NCI-H345 treated with DMSO at 0.1 percent for 48 hours (cell line): Measurements from ENCODE around the gene EPHB2.
"Not testable (repeated sequence)": the region's sequence is repeated elsewhere in the genome, so short reads cannot be mapped to it uniquely, and the experiment has no call there.

Experiments used
- DNase-seq: peaks from one replicate; lab custom pipeline; 2025; ENCODE audit not compliant: unreplicated experiment; lab: John Stamatoyannopoulos, UW

Gene EPHB2

GRCh38 chr1:22831729-22832413 is 121.2 kb downstream of the EPHB2 start:
- DNase-seq = no peak

GRCh38 chr1:22832414-22832786 is 121.8 kb downstream of the EPHB2 start:
- no peak for DNase-seq

- no peak for DNase-seq
Observed at GRCh38 chr1:22833699-22834098, 123.1 kb downstream of the EPHB2 start.

GRCh38 chr1:22834420-22834819 is 123.8 kb downstream of the EPHB2 start:
- not testable (repeated sequence) for DNase-seq

- DNase-seq = no peak
Observed at GRCh38 chr1:22835636-22836319, 125.1 kb downstream of the EPHB2 start.

- no peak for DNase-seq
Observed at GRCh38 chr1:22836850-22837249, 126.2 kb downstream of the EPHB2 start.

GRCh38 chr1:22837332-22837731 is 126.7 kb downstream of the EPHB2 start:
- DNase-seq = no peak

GRCh38 chr1:22838965-22839364 is 128.3 kb downstream of the EPHB2 start:
- DNase-seq = no peak

GRCh38 chr1:22839806-22840205 is 129.2 kb downstream of the EPHB2 start:
- no peak for DNase-seq

GRCh38 chr1:22841142-22841541 is 130.5 kb downstream of the EPHB2 start:
- DNase-seq = no peak

GRCh38 chr1:22841860-22842281 is 131.2 kb downstream of the EPHB2 start:
- no peak for DNase-seq

- not testable (repeated sequence) for DNase-seq
Observed at GRCh38 chr1:22843441-22844183, 133.0 kb downstream of the EPHB2 start.

- no peak for DNase-seq
Observed at GRCh38 chr1:22844621-22845020, 134.0 kb downstream of the EPHB2 start.

GRCh38 chr1:22845398-22845935 is 134.8 kb downstream of the EPHB2 start:
- DNase-seq = no peak

- DNase-seq = no peak
Observed at GRCh38 chr1:22846458-22846857, 135.8 kb downstream of the EPHB2 start.

- DNase-seq = no peak
Observed at GRCh38 chr1:22847249-22847648, 136.6 kb downstream of the EPHB2 start.

- DNase-seq = no peak
Observed at GRCh38 chr1:22847709-22848108, 137.1 kb downstream of the EPHB2 start.

- no peak for DNase-seq
Observed at GRCh38 chr1:22848405-22848804, 137.8 kb downstream of the EPHB2 start.

GRCh38 chr1:22849770-22850169 is 139.1 kb downstream of the EPHB2 start:
- no peak for DNase-seq

- DNase-seq = no peak
Observed at GRCh38 chr1:22850281-22850680, 139.6 kb downstream of the EPHB2 start.

- DNase-seq = no peak
Observed at GRCh38 chr1:22850681-22851080, 140.0 kb downstream of the EPHB2 start.

- DNase-seq = no peak
Observed at GRCh38 chr1:22851517-22851916, 140.9 kb downstream of the EPHB2 start.
